Eye (tissue), 1 donor: ENCODE measurements around the gene ATXN1.

Experiments
- DNase-seq: peaks from one replicate; pipeline ENCODE4 v3.0.0-alpha.2; 2015

ATXN1 gene

DNA sequence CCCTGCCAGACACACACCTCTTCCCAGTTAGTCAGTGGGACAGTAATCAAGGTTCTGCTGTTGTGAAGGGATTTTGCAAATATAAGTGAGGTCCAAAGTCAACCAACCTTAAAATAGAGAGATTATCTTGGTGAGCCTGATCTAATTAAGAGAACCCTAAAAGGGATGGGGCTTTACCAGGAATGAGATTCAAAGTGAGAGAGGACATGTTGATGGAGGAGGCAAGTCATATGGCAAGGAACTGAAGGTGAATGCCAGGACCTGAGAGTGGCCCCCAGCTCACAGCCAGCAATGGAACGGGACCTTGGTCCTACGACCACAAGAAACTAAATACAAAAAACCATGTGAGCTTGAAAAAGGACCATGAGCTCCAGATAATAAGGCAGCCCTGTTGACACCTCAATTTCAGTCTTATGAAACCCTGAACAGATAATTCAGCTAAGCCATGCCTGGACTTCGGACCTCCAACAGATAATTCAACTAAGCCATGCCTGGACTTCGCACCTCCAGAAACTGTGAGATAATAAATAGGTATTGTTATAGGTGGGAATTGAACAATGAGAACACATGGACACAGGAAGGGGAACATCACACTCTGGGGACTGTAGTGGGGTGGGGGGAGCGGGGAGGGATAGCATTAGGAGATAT is 269.5 kb downstream of the ATXN1 start:
- no peak for DNase-seq

DNA sequence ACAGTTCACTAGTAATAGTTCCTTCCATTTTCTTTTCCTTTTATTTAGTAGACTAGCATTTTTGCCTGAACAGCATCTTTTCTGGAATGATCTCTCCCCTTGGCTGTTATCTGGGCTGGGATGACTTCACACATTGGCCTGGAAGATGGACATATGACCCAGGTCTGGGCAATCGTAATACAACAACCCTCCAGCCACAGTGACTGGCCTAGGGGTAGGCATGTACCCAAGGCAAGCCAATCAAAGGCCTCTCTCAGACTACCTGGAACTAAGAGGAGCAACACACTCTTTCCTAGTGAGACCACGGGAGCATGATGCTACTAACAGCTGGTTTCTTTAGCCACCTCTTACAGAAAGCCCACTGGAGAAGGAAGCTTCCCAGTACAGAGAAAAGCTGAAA is 270.6 kb downstream of the ATXN1 start:
- DNase-seq: no peak

DNA sequence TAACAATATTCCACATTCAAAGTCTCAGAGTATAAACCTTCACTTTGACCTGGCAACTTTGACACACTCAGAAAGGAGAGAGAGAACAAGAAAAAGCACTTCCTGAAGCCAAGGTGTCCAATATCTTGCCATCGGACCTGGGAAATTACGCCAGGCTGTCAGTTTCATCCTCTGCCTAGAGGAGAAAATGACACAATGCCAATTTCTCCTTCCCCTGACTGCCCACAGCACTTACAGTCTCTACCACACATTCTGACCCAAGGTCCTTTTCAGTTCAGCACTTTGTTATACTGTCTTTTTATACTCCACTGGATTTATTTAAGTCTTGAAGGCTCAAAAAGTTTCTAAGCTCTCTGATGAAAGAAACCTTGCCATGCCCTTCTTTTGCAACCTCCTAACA is 272.4 kb downstream of the ATXN1 start:
- DNase-seq: no peak

DNA sequence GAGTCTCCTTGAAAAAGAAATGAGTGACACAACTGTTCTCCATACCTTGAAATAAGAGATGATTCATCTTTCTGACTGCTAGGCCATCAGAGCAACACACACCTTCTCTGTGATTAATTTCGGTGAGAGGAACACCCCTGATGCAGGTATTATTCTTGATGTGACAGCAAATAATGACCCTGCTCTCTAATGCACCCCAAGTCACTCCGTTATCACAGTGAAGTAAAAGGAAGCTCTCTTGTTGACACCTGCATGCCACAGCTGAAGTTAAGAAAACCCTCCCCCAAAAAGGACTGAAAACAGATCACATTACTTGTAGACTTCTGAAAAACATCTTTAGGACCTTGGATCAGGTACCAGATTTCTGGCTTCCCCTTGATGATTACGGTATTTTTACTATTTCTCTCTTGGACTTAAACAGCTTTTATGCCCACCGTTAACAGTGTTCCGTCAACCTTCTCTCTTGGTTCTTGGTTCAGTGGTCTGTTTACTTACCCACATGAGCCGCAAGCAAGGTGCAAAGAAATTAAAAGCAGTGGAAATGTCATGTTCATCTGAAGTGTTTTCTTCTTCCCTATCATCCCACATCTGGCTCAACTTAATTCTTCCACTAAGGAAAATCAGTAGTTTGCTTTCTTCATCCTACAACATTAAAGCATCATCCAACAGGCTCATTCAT is 273.1 kb downstream of the ATXN1 start:
- no peak for DNase-seq

DNA sequence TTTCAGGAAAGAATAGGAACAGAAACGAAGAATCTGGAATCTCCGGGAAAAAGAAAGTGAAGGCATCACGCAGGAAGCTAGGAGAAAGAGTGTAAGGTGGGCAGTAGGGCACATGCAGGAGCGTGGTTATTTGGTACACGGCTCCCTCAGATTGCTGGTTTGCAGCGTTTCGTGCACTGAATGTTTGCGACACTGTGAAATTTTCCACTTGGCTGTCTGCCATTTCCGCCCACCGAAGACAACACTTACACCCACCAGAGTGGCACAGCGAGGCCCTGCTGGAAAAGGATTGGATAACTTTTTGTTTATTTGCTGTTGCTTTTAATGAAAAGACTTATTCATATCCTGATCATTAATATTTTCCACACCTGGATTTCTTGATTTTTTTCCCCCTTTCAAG is 274.6 kb downstream of the ATXN1 start:
- DNase-seq: no peak

DNA sequence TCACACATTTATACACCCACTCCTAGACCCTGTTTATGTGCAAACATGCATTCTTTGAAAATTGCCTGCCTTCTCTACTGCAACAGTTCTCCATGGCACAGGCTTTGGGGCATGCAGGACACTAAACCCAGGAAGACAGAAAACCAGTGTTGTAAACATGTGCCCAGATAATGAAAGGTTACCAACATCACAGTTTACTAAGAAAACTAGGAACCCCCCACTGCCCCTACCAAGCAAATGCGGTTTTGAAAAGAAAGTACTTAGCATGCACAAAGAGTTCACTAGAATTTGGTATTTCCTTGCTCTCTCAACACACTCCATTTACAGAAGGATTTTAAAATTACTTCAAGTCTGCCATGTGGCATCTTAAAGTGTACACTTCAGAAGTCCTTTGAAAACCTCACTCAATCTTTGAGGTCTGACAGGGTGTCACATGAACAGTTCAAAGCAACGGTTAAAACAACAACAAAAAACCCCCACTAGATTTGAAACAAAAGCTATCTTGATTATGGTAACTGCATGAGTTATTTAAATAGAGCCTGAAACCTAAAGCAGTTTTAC is 277.9 kb downstream of the ATXN1 start:
- DNase-seq: no peak

DNA sequence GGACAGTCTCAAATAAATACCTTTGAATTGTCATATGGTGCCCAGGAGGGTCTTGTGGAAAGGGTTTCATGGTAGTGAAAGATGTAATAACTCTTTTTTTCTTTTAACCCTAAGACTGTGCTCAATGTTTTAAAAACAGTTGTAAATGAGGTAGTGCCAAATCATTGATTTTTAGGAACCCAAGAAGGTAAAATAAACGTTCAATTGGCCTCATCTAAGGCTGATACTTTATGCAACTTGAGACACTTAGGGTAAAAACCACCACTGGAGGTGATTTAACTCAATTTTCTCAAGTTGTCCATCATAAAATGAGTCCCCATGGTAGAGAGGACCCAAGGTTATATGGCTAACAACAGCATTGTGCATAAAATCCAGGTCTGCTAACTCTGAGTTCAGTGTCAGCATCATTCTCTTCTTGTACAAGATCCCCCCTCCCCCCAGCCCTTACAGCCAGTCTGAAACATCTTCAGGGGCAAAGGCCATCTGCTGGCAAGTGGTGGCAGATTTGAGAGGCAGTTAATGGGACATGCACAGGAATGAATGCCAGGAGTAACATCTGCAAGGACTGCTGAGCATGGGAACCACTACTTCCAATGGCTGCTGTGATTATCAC is 278.5 kb downstream of the ATXN1 start:
- no peak for DNase-seq

DNA sequence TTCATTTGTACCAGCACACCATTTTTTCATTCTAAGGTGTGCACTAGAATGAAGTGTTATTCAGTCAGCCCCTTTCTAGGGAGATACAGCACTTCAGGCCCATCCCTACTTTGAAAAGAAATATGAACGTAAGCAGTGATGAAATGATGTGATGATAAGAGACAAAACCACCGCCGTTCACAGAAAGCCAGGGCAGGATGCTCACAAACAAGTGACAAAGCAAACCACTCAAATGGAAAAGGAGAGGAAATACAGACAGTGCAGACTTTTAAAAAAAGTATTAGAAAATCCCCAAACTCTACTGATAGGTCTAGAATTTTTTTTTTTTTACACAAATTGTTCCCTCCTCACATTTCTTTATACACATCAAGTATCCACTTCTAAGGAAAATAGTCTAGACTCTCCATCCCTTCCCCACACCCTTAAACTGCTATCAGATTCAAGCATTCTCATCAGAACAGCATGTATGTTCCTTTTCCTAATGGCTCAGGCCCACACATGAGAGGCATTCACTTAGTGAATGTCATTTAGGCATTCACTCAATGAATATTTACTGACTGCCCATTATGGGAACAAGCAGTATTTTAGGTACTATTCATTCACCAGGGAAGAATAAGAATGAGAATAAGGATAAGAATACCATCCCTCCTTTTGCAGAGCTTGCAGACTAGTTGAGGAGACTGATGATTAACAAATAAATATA is 279.4 kb downstream of the ATXN1 start:
- DNase-seq: no peak

DNA sequence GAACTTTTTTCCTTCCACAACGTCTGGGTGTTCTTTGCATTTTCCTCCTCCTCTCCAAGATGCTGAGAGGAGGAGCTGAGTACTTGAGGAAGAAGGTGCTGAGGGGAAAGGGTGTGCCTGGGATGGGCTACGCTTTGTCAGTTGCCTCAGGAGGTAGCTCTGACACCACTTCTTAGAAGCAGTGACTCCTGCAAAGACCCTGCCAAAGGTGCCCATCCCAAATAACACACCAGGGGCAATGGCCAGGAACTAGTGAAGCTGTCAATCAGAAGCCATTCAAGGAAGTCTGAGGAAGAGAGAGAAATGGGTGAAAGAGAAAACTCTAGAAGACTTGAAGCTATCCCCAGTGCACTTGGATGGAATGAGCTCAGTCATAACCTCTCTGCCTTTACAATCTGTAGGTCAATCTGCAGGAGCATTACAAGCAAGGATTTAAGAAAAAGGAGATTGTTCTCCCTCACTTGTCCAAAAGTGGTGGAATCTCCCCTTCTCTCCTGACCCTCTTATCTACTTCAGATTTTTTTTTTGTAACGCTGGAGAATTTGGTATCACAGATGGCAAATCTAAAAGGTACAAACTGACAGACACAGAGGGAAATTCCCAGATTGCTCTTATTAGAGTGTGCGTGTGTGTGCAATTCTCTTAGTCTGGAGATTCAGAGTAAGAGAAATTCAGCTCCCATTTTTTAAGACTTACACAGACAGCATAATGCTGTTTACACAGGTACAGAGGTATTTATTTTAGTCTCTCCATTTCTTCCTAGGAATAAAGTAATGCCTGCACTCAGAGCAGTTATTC is 280.3 kb downstream of the ATXN1 start:
- DNase-seq: no peak

DNA sequence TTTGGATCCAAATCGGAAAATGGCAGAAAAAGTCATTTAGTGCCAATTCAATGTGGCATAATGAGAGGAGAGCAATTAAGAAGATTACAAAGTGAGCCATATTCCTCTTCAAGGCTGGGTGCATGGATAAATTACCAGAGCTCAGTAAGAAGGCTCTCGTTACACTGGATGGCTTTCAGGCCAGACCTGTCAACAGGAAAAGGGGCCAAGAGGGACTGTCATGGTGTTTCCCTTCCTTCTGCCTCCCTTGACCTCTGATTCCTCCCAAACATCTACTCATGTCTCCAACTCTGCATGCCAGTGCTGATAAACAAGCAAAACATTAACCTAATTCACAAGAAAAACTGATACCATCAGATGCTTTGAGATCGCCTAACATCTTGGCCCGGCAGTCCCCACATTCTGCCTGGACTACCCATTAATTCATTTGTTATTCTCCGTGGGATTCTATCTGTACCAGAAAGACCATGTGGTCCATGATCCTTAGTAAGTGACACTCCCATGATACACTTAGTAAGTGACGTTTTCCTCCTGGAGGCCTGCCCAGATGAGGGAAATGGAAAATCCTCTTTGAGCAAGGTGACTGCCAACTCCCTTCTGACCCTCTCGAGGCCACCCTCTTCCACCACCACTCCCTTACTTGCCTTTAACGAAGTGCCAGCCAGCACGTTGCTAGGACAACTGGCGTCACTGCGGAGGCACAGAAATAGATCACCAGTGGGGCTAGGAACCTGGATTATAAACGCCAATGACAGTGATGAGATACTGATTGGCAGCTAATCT is 283.7 kb downstream of the ATXN1 start:
- no peak for DNase-seq

DNA sequence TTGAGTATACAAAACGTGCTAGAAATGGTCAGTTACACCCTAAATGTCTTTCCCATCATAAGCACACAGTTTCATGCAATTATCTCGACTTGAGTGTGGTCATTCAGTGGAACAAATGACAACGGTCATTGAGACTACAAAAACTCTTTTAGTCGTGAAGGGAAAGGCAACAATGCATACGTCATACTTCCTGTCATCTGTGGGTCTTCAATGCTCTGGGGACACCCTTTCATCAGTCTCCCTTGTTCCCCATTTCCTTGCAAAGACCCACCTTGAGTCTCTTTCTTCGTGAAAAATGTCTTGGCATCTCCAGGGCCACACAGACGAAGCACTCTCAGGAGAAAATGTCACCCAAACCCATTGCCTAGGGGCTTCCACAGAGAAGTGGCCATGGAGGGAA is 284.4 kb downstream of the ATXN1 start:
- DNase-seq: no peak

DNA sequence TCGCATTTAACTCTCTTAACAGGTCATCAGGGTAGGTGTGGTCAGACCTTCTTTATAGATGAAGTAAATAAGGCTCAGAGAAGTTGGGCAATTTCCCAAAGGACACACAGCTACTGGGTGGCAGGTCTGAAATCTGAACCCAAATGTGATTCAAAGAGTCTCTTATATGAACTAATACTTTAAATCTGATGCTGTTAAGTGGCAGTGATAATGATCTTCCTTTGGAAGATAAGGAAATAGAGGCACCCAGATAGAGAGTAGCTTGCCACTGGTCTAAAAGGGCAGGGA is 285.8 kb downstream of the ATXN1 start:
- no peak for DNase-seq

DNA sequence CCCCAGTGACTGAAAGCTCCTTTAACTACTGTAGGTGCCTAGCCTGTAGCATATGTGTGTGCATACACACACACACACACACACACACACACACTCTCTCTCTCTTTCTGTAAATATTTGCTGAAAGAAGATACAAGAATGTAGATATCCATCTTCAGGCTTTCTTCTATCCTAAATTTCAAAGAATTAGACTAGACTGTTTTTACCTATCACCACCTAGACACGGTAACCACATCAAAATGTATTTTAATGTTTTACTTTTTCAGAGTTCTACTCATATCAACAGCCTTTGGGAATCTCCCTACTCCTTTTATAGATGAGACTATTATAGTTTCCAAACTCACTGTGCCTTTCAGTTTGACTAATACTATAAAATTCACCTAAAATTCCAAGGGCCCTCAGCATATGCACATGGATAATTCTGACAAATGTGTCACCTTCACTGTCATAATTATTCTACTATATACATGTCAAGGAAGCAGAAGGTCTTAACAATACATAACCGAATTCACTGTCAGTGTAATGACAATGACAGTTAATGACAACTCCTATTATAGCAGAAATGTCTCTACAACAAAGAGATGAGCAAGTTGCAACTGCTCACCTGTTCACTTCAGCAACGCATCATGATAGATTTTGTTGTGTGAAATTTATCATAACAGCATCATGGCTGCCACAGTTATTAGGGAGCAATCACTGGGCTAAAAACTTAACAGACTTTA is 286.3 kb downstream of the ATXN1 start:
- DNase-seq: no peak

DNA sequence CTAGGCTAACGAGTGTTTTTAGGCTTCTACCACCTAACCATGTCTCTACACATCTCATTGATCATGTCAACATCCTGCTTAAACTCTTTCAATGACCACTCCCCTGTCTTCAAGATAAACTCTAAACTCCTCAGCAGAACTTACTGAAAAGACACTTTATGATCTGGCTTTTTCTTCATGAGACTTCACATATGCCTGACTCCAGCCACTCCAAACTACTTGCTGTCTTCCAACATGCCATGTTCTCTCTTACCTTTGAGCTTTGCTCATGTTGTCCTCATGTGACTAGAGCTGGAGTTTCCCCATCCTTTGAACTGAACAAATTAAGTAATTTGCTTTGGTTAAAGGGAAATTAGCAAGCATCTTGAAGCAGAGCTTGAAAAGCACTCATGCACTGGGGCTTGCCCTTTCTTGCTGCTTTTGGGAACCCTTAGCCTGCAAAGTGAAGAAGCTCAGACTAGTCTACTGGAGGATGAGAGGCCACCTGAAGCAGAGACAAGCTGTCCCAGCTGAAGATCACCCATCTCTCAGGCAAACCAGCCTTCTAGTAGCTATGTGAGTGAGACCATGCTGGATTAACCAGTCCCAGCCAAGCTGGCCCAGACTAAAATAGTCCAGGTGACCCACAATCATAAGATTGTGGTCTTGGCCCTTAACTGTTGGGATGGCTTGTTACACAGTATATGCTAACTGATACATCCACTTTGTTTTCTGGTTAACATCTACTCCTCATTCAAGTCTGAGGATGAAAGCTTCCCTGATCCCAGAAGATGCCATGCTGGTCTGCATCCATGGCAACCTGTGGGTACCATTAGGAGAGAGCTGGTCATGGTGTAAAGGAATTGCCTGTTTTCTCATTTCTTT is 287.1 kb downstream of the ATXN1 start:
- no peak for DNase-seq

DNA sequence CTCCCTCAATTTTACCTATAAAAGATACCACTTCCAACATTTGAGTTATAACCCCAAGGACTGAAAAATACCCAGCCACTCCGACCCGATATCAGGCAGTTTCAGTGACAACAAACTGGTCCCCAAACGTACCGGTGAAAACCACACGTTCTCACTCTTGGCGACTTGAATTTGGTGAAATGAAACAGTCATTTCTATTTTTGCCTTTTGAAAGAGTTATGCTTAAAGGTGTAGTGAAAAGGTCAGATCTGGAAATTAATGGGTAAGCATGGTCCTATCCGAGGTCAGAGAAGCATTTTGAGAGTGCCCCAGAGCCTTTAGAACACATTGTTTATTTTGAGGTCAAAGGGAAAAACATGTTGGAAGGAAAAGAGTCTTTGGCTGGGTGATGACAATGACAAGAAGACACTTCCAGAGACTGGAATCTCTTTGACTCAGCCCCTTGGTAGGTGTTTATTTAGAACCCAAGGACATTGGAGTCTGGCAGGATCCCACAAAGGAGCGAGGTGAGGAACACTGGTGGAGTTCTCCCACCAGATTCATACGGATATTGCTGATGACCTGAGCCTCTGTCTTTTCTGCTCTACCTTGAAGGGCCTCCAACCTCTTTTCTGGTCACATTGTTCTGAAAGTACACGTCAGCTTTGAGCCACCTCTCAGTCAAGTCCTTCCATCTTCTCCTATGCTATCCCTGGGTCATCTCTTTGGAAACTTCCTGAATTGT is 287.9 kb downstream of the ATXN1 start:
- DNase-seq: no peak

DNA sequence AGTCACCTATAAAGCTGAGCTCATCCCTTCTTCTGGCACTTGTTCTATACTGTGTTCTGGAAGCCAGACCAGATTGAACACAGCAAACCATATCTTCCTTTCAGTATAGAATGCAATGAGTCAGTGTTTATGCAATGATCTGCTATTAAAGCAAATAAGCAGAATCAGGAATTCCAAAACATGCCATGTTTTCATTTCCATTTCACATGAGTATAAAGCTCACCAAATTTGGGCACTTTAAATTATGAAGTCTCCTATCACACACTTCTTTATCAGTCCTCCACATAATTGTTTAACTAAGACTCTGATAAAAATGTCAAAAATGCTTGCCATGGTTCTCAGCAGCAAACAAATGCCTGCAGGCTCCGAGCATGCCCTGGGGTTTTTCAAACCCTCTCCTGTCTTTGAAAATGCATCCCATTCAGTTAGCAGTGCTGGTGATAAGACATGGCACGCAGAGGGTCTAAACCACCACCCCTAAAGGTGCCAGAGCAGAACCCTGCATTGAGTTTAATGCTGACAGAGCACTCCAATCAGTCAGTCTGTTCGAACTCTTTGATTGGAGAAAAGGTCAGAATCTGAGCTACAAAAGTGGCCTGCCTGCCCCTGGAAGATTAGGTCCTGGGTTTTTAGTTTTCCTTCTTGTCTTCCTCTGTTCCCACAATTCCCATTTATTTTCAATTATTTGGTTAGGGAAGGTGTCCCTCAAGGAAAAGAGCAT is 288.8 kb downstream of the ATXN1 start:
- DNase-seq: peak; percentile 25

DNA sequence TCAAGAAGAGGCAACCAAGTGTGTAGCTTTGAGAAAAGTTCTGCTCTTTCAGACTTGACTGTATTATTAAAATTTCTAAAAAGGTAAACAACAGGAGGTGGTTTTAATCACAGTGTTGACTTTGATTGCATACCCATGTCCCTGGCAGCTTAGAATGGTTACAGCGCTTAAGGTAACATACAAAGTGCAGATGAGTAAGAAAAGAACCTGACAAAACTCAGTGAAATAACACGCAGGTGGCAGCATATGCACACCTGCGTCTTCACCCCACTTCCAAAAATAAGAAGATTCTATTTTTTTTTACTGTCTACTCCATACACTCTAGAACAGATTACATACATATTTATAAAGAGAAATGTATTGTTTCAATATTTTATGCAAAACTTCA is 289.4 kb downstream of the ATXN1 start:
- DNase-seq: no peak

DNA sequence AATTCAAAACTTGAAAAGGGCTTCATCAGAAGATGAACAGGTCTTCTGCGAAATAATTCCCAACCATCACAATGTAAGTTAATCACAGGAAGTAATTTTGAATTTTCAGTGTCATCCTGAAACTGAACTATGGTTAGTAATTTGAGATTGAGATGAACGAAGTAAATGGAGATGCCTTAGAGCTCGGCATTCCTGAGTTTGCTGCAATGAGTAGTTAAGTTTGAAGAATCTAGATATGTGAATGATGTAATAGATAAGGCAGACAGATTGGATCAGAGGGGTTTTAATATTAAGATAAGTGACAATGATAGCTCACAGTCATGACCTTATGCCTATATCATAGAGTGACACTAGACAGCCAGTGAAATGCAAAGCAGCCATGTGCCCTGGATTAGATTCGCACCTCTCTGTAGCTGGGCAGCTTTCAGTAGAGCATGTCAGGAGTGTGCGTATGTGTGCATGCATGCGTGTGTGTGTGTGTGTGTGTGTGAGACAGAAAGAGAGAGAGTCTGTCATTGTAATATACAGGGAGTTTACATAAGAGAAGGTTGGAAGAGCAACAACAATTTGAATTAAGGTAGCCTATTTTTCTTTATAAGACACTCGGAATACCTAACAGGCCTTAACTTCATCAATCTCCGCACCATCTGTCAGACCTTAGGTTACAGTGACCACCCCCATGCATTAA is 289.9 kb downstream of the ATXN1 start:
- DNase-seq: peak; percentile 41
